Activated CD8-positive, alpha-beta memory T cell treated with anti-CD3 and anti-CD28 coated beads for 36 hours (primary cell): ENCODE measurements around the gene SLC6A8. TPM values are rescaled to one million over a fixed set of nuclear protein-coding genes. Genes with fewer than 3 reads are reported as not detected.

ENCODE experiments used
- CTCF ChIA-PET: fragments of 350-600 bp; sonication (Branson Sonifier 250); formaldehyde crosslinking; loops from one replicate; lab custom pipeline; 2021; ENCODE audit warnings: antibody characterized with exemption; lab: Charles Lee
- POLR2A ChIA-PET: fragments of 350-600 bp; sonication (Branson Sonifier 250); formaldehyde crosslinking; loops from one replicate; lab custom pipeline; 2021; ENCODE audit warnings: antibody characterized with exemption; lab: Charles Lee
- total RNA-seq, 2 experiments: library from RNA; stranded (reverse); gene quantifications; one replicate each; pipeline ENCODE4 v1.2.3, GENCODE V29; 2021

The SLC6A8 gene
- under 1 TPM; 0.63 to 0.80 TPM for total RNA-seq

DNA sequence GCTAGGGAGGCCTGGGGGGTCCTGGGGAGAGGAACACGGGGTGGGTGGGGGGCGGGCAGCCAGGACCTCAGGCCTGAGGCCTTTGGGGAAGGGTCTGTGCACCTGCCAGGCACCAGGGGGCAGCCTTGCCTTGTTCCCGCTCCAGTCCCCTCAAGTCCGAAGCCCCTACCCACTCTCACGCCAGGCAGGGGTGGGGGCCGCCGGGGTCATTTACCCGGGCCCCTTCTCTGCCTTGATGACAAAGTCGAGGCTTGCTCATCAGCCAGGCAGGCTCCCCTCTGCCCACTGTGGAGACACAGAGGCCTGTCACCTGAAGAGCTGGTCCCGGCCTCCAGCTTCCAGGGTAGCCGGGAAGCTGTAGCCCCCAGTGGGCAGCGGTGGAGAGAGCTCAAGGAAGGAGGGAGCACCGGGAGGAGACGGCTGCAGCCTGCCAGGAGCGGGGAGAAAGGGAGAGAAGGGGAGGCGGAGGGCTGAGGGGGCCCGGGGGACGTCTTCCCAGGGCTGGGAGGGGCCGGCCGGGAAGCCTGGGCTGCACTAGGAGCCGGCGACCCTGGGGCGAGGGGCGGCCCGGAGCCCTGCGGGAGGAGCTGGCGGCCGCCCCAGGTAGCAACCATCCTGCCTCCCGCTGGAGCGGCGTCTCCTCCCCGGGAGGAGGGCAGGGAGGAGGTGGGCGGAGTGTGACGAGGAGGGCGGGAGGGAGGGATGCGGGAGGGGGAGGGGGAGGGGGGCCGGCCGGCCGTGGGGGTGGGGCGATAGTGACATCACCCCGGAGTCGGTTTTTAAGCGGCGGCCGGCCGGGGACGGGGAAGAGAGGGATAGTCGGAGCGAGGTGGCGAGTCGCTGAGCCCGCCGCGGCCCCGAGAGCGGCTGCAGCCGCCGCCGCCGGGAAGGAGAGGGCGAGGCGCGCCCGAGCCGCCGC, at the start of gene SLC6A8:
TSS of gene SLC6A8 (plus strand) at position 806 of the 919 bp plus-strand sequence. CDS start 649 bp downstream, outside the sequence.
- ChIA-PET POLR2A (no interaction called here), CTCF (no interaction called here)

DNA sequence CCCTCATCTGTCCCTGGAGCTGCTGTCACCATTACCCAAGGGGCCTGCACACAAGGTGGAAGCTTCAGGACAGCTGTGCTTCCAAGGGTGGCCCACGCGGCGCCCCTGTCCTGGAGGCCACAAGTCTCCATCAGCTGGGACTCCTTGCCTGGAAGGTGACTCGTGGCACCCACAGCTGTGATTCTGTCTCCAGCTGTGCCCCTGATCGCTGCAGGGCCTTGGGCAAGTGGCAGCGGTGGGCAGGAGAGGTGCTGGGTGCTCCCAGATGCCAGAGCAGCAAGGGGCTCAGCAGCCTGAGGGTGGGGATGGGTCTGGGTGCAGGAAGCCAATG, 49.7 kb upstream of the SLC6A8 start:
- ChIA-PET CTCF (no interaction called here), POLR2A (no interaction called here)

DNA sequence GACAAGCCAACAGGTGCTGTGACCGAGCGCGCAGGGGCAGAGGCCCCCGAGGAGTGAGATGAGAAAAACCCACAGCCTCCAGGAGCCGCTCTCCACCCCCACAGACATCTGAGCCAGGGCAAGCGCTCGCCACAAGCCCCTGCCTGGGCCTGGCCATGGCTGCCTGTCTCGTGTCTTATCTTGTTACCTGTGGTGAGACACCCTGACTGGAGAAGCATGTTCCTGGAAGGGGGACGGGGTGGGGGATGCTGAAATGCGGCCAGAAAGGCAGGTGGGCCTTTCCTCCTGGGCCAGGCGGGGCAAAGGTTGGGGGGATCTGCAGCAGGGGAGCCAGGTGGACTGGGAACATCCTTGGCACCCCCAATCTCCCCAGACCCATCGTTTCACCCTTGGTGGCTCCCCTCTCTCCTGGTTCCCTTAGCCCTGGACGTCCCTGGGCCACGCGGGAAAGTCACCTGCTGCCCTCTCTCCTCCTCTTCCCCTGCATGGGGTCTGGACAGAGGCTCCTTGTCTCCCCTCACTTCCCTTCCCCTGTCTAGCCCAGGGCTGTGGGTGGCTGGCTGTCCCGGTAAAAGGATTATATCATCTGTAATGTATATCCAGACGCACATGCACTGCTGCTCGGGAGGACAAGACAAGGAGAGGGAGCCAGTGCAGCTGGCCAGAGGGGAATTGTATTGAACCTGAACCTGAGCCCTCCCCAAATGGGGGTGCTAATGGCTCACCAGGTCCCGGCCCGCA, 49.1 kb upstream of the SLC6A8 start:
- POLR2A ChIA-PET = no interaction called here
- CTCF ChIA-PET = no interaction called here

DNA sequence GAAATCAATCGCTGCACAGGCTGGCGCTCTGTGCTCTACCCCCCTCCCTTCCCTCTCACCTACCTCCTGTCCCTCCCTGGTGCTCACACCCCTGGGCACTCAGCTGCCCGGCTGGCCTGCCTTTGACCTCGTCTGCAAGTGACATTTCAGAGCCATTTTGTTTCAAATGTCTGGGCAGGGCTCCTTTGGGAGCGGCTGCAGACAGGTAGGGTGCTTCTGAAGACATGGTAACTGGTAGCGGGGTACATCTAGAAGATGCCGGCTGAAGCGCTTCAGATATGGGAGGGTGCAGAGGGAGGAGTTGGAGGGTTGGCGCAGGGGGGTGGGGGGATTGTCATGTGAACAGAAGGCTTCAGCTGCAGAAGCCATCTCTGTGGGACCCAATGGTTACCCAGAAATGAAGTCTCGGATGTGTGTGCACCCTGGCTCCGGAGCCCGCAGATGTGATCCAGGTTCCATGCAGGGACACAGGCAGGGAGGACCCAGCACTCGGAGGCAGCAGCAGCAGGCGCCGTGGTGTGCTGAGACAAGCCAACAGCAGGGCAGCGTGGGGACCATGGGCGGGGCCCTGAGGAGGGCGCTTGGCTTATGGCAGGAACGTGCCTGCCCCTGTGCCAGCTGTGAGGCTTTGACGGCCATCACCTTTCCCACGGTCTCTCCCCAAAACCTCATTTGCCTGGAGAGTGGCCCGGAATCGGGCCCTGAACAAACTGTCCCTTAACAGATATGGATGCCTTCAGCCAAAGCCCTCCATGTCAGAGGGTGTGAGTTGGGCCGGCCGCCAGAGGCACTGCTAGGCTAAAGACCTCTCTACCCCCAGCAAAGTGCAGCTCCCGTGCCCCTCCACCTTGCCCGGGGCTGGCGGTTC, 48.3 kb upstream of the SLC6A8 start:
- ChIA-PET POLR2A (no interaction called here), CTCF (interaction anchor here (1.2 to 1.3 kb wide), 2 partner anchors 30 kb away, joined by 3 read pairs; no protein-coding TSS in a partner anchor)

DNA sequence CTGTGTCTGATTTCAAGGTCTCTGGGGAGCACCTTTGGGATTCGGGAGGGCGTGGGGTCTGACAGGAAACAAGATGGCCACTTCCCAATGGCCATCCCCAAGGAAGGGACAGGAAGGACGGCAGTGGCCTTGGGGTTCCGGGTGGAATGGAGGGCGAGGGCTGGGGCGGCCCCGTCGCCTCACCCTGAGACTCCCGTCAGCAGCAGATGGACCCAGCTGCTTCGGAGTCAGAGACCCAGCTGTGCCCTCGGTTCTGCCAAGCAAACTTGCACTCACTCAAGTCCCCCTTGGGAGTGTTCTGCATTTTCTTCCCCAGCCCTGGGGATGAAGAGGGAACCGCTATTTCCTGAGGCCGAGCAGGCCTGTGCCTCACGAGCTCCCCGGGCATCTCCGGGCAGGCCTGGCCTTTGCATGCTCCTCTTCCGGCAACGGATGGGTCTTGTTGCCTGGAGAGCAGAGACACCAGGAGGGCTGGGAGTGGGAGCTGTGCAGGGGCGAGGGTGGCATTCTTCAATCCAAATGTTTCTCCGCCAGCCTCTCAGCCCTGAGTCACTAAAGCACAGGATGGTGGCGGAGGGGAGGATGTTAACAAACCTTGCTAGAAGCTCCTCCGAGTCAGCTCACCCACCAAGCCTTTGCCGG, 47.6 kb upstream of the SLC6A8 start:
- CTCF ChIA-PET = interaction anchor here (1.2 to 1.9 kb wide), 3 partner anchors 9 to 31 kb away, joined by 3 to 4 read pairs (median 3); no protein-coding TSS in a partner anchor
- POLR2A ChIA-PET = no interaction called here

DNA sequence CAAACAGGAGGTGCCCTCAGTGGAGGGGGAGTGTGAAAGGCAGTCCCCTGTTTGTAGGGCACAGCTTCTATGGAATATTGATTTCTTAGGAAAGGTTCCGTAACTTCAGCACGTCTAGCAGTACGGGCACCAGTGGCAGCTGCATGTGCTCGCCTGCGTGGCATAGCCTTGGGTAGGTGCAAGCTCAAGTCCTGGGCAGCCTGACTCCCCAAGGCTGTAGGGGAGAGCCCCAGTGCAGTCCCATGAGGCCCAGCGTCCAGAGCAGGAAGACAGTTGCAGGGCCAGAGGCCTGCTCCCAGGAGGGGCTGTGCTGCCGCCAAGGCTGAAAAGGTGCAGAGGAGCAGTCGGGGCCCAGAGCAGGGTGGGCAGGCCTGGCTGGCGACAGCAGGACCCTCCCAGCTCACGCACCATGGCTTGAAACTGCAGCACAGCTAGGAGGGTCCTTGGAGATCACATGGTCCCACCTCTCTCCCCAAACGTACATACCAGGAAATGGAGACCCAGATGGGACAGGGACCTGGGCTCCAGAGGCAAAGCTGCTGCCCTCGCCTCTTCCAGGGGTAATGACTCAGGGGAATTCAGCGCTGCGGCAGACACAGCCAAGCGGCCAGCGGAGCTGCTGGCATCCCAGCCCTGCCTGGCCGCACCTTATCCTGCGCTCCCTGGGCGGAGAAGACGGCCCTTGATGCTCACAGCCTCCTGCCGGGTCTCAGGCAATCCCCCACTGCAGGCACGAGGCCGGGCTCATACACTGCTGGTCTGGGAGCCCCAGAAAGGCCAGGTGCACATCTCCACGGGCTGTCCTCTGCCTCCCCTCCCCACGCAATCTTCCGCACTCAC, 46.8 kb upstream of the SLC6A8 start:
- CTCF ChIA-PET = interaction anchor here (1.2 to 1.9 kb wide), 3 partner anchors 9 to 31 kb away, joined by 3 to 4 read pairs (median 3); no protein-coding TSS in a partner anchor
- POLR2A ChIA-PET = no interaction called here

DNA sequence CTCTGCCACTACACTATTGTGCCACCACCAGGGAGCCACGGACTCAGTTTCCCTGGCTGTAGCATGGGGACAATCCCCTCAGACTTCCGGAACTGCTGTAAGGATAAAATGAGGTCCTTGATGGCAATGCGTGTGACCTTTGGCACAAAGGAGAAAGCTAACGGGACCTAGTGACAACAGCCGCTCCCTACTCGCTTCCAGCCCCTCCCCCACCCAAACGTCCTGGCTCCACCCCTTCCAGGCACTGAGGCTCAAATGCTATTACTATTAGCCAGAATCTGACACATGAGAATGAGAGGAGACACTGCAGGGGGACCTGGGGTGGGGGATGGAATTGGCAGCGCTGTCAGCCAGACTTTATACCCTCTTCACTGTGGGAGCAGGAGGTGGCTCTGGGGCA, 46.1 kb upstream of the SLC6A8 start:
- POLR2A ChIA-PET = no interaction called here
- CTCF ChIA-PET = interaction anchor here (1.9 kb wide), 1 partner anchor 8 kb away, joined by 4 read pairs; no protein-coding TSS in a partner anchor

DNA sequence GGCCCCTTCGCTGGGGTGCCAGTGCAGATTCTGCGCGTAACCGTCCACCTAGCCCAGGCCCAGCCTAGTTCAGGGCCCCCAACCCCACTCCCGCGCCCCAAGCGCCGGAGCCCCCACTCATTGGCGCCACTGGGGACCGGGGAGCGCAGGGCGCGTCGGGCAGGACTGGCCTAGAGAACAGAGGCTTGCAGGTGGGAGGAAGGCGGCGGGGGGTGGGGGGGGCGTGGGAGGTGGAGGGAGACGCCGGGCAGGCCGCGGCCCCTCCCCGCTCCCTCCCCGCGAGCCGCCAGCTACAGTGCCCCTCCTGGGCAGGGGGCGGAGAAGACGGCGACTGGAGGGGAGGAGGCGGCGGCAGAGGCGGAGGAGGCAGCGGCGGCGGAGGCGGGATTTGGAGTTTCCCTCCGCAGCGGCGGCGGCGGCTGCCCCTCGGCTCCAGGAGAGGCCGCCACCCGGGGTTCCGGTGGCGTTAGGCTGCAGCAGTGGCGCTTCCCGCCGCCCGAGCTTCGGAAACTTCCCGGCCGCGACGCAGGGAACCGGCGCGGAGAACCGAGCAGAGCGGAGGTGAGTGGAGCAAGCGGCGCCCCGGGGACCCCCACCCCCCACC, 45.6 kb upstream of the SLC6A8 start:
- CTCF ChIA-PET = interaction anchor here (1.5 kb wide), 1 partner anchor 22 kb away, joined by 3 read pairs; no protein-coding TSS in a partner anchor
- POLR2A ChIA-PET = no interaction called here

DNA sequence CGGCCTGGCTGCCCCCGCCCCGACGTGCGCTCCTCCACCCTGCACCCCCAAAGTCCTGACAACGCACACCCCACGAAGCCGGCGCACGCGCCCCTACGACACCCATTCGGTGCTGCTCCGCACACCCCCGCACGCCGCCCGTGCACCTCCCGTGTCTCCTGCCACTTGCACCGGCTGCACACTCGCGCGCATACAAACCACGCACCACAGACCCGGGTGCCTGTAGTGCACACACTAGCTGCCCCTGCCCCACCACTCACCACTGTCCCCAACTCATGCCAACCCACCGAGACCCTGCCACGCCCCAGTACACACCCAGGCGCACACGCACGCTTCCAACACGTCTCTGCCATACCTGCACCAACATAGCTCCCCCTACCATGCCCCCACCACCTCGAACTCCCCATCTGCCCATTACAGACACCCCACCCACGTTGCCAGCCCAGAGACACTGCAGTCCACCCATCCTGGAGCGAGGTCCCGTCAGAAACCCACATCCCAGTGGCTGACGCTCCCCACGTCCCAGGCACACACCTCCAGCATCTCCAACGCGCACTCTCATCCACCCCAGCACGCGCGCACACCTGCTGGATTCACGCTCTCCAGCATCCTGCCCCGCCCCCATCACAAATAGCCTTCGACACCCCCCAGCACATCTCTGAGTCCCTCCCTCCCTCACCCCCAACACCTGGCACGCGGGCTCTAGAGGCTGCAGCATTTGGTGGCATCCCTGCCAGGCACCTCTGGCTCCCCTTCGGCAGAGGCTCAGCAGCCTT, 44.9 kb upstream of the SLC6A8 start:
- ChIA-PET CTCF (interaction anchor here (0.7 to 1.5 kb wide), 2 partner anchors 13 to 22 kb away, joined by 3 read pairs; no protein-coding TSS in a partner anchor), POLR2A (no interaction called here)

DNA sequence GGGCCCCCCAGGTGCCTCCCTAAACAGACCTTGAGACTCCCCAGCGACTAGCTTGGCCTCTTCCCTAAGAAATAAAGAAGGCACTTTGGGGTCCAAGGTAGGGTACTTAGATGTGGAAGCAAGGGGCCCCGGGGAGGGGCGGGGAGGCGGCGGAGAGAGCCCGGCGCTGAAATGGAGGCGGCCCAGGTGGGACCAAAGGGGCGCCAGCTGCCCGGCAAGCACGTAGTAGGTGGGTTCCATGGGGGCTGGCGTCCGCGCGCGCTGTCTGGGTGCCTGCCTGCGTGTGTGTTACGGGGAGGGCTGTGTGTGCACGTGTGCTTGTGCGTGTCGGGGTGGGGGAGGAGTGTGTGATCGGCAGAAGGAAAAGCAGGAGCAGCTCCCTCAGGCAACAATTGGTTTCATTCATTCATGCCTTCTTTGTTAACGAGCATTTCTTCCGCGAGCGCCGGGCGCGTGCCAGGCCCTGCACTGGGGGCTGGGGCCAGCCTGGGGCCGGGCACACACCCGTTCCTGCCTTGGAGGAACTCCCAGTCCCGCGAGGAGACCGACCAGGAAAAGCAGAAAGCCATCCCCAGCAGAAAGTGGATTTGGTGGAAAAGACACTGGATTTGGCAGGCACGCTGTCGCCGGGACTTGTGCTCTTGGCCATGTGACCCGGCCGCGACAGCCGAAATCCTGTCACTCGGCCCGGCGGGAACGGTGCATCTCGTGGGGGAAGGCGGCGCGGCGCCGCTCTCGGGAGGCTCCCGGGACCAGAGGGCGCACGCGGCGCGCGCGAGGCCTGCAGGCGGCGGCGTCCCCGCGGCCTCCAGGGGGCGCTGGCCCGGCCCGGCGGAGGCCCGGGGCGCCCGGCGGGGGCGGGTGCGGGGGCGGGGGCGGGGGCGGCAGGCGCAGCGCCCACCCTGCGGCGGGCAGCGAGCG, 44.0 kb upstream of the SLC6A8 start:
- CTCF ChIA-PET = interaction anchor here (0.7 to 1.5 kb wide), 3 partner anchors 12 to 24 kb away, joined by 3 read pairs; no protein-coding TSS in a partner anchor
- POLR2A ChIA-PET = no interaction called here

DNA sequence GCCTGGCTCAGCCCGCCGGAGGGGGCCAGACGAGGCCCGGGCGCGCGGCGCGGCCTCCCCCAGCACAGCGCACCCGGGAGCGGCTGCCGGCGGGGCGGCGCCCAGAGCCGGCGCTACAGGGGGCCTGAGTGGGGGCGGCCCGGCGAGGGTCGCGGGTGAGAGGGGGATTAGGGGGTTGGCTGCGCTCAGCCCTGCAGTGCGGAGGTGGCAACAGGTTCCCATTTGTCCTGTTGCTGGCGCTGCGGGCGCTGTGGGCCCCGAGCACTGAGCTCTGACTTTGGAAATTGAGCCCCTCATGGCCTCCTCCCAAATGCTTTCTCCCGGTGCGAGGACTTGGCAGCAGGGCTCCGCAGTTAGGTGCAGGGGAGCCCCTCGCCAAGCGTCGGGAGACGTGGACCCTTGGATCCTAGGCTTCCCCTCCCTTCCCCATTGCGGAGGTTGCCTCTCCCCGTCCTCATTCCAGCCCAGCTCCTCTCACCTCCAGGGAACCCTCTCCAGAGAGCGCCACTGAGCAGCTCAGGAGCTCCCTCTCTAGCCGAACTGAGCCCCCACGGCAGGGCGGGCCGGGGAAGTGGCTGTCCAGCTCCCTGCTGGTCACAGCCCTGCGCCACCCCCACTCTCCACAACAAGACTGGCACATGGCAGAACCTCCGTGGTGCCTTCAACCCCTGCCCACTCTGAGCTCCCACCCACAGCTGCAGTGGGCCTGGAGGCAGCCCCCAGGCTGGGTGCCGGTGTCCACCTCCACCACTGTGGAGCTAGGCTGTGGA, 43.2 kb upstream of the SLC6A8 start:
- ChIA-PET CTCF (interaction anchor here (0.6 to 1.1 kb wide), 4 partner anchors 8 to 105 kb away, joined by 3 to 5 read pairs (median 3); no protein-coding TSS in a partner anchor), POLR2A (no interaction called here)

DNA sequence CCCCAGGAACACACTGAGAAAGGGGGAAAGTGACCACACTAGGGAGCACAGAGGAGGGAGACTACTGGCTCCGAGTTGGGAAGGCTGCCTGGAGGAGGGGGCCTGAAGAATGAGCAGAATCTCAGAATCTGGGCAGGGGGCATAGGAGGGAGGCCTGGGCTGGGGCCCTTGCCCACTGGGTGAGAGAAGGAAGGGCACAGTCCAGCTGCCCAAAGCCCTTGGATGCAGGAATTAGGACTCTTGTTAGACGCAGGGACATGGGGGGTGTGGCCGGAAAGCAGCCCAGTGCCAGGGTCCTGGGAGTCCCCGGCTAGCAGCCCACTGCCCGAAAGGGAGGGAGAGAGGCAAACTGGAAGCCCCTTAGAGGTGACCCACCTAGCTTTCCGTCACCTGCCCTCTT, 42.6 kb upstream of the SLC6A8 start:
- POLR2A ChIA-PET = no interaction called here
- CTCF ChIA-PET = interaction anchor here (1.0 to 1.1 kb wide), 2 partner anchors 9 to 105 kb away, joined by 3 to 5 read pairs; no protein-coding TSS in a partner anchor

DNA sequence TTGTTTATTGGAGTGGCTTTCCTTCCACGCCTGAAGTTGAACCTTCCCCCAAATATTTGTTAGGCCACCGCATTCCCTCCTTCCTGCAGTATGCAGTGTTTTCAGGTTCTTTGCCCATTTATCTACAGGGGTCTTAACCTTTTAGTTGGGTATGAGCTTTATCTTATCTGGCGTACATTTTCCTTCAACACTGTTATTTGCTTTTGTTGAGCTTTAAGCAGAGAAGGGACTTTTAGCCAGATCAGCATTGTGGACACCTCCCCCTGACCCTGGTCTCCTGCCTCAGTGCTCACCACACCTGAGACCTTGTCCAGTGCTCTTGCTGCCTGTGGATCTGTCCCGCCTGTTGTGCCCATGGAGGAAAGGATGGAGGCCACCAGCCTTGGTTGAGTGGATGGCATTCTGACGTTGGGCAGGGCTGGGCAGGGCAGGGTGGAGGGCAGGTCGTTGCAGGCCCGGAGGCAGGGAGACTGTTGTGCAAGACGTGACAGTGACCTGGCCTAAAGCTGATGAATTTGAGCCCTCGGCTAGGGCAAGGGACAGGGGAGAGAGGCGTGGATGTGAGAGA, 41.7 kb upstream of the SLC6A8 start:
- POLR2A ChIA-PET = no interaction called here
- CTCF ChIA-PET = interaction anchor here (1.0 to 1.5 kb wide), 4 partner anchors 9 to 93 kb away, joined by 3 to 4 read pairs (median 3); no protein-coding TSS in a partner anchor
